GM19372 (cell line): ENCODE measurements around the gene TOR4A.
A peak's percentile ranks its signal among the peaks of the same experiment; 100 is the strongest.

ENCODE experiments used
- ATAC-seq: cut with Tn5 transposase; IDR thresholded peaks from one replicate; pipeline ENCODE4 v1.9.1; 2021; ENCODE audit warnings: mild to moderate bottlenecking, low read depth, moderate library complexity; ENCODE audit not compliant: unreplicated experiment

TOR4A gene

DNA sequence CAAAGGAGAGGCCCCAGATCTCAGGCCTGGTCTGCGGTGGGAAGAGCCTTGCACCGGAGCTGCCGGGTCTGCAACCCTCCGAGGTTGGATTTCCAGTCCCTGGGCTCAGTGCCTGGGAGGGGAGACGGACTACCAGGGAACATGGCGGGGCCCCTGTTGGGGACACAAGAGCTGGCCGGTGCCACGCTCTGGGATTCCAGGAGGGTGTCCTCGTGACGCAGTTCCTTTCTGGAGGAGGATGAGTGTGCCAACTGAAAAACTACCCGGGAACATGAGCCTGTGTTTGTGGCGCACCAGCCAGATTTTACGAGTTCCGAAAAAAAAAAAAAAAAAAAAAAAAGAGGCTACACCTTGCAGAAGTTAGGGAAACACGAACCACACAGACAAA lies 15.6 kb downstream of the TOR4A start:
- ATAC-seq = no peak

DNA sequence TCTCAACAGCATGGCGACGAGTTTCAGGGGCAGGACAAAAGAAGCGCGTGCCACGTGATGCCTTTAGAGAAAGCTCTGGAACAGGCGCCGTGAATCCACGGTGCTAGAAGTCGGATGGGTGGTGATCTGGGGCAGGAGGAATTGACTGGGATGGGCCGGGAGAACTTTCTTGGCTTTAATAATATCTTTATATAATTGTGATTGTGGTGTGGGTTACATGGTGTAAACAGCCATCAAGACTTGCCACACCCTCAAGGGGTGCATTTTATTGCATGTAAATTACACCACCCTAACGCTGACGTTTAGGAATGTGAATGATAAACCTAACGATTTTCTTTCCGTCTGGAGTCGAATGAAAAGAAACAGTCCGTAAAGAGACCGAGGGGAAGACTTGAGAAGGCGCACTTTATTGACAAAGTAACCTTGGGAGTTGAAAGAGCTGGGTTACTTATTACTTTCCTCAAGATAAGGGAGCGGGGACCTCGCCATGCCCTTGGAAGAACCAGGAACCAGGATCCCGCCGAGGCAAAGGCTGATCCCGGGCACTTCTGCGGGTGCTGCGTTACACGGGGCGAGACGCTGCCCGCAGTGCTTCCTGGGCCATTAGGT lies 16.1 kb downstream of the TOR4A start:
- ATAC-seq = no peak

DNA sequence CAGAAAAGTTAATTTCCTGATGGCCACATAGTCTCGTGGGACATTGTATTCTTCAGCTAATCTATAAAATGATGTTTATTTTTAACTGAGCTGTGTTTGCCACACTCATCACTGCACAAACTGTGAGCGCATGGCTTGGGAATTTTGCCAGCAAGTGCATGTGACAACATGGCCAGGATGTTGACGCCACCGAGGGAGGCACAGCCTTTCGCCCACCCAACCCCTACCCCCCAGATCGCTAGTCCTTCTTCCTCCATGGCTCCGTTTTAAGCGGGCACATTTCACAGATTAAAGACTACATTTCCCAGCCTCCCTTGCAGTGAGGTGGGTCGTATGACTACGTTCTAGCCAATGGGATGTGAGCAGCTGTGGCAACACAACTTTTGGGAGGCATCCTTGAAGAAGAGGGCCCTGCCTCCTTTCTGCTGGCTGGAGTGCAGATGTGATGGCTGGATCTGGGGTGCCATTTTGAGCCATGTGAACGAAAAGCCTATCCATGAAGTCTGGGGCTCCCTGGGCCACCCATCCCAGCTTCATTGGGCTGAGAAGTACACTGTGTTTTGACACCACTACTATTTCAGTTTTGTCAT lies 16.7 kb downstream of the TOR4A start:
- no peak for ATAC-seq

DNA sequence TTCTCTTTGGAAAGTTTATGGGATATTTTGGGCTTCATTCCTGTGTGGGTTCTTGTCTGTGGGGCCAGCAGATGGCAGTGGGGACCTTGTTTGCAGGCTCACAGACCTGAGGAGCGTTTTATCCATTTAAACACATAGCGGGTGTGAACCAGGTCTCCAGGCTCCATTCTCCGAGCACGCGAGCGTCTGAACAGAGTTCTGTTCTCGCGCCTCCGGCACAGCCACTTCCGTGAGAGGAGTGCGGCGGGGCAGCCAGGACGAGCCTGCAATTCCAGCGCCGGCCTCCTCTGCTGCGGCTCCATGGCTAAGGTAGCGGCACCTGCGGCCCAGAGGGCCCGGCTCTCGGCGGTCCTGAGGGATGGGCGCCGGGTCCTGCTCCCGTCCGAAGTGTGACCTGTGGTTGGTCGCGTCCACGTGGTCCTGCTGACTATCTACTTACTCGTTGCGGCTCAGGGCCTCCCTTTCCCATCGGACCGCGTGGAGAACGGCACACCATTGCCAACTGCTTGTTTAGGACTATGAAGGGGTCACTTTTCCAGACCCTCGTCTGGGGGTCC lies 17.2 kb downstream of the TOR4A start:
- ATAC-seq = no peak

DNA sequence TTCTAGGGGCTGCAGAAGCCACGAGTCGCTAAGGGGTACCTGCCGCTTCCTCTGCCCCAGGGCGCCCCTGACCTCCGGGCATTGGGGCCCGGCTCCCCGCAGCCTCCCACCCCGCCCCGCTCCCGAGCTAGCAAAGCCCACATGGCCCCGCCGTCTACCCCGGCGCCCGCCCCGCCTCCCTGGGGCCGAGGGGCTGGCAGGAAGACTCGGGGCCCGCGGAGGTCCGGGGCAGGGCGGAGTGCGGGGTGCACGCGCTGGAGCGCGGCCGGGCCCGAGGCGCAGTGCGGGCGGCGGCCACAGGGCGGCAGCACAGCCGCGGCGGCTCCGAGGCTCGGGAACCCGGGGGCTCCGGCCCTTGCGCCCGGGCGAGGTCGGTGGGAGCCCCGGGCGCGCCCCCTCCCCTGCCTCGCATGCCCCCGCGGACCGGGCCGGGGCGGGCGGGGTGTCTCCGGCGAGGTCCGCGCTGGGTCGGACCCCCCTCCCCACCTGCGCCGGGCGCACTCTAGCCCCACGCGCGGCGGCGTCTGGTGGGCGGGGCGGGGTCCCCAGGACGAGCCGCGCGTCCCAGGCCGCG lies 17.8 kb downstream of the TOR4A start:
- no peak for ATAC-seq

DNA sequence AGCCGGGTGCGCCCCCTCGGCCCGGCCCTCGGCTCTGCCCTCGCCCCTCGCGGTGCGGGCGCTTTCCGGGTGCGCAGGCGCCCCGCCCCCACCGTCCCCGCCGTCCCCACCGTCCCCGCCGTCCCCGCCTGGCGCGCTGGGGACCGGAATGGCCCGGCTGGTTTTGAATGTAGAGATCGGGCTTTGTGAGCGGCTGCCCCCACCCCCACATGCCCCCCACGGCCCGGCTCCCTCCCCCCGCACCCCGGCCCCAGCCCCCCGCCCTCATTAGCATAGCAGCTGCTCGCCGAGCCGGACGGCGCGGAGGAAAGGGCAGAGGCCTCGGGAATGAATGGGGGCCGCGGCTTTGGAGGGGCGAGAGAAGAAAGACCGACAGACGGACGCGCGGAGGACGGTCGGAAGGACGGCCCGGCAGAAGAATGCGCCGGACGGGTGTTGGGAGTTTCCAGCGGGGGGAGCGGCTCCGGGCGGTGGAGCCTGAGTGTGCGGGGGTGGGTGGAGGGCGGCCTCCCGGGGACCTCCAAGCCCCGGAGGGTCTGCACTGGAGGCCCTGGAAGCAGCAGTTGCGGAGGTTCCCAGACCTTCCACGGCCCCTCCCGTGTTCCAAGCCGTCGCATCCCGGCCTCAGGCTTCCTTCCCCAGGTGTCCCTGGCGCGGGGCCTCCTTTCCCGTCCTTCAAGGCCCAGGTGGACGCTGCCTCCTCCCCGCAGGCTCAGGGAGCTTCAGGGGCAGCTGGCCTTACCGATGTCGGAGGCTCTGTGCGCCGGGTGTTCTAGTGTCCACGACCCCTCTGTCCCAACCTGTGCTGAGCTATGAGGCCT lies 18.5 kb downstream of the TOR4A start:
- ATAC-seq = no peak

DNA sequence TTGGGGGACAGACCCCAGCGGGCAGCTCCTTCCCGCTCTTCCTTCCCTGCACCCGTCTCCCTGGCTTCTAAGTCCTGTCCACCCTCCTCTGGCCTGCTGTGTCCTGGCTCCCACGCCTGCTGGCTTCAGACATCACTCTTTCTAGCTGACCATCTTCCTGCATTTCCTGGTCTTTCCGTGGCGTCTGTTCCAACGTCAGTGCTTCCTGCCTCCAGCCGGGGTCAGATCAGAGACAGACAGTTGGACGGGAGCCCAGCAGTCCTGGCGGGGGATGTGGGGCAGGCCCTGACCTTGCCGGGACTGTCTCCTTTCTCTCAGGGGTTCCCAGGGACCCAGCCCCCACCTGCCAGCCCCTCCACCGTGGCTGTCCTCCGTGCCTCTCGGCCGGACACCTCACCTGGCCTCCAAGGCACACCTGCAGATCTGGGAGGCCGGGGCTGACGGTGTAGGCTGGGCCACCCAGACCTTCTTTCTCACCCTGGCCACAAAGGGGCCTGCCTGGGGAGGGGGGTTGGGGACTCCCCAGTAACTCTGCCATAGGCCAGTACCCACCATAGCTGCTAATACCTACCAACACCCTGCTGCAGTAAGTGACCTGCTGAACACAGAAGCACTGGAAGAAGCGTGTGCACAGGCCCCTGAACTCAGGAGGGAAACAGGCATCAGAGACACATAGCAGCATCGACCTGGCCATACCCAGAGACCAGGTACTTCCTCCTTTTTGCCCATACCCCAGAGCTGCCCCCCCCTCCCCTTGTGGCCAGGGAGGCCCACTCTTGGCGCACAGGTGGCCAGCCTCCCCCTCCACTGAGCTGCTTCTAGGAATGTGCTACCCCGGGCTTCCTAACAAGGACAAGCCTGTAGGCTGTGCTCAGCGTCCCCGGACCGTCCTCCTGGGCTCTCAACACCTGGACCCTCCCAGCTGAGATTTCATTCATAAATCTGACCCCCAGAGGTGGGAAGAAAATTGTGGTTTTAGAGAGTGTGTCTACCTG lies 19.4 kb downstream of the TOR4A start:
- ATAC-seq = no peak

DNA sequence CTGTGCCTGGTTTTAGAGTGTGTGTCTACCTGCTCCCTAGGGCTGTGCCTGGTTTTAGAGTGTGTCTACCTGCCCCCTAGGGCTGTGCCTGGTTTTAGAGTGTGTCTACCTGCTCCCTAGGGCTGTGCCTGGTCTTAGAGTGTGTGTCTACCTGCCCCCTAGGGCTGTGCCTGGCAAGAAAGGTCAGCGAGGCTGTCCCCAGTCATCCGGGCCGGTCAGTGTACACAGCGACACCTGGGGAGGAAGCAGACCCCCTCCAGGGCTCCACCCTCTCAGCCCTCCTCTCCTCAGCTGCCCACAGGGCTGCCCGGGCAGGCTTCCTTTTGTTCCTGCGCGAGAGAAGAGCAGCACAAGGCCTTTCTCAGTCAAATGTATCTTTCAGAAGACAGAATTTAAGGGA lies 20.4 kb downstream of the TOR4A start:
- no peak for ATAC-seq

DNA sequence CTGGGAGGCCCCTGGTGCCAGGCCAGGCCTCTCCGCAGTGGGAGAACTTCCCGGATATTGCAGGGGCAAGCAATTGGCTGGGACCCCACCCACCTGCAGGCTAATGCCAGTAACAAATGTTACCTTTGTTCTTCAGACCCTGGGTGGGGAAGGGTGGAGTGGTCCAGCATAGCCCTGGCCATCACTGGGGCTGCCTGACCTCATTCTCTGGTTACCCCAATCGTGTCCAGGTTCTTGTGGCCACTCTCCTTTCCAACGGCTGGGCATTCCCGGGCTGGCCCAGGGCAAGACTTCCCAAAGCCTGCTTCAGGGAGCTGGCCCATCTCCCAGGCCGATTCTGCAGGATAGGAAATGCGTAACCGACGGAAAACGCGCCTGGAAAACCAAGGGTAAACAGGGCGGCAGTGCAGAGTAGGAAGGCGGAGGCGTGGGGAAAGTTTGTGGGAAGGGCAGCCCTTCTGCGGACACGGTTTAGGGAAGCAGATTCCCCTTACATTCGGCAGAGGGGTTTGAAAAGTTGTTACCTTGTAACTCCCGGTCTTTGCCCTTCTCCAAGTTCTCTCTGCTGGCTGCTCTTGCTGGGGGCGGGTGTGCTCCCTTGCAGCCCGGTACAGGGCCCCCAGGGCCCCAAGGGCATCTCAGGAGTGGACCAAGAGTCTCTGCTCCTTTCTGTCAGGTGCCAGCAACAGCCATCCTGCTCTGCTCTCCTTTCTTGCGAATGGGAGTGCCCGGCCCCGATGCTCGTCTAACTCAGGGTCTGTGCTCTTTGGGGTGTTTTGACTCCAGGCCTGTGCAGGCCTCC lies 21.1 kb downstream of the TOR4A start:
- no peak for ATAC-seq

DNA sequence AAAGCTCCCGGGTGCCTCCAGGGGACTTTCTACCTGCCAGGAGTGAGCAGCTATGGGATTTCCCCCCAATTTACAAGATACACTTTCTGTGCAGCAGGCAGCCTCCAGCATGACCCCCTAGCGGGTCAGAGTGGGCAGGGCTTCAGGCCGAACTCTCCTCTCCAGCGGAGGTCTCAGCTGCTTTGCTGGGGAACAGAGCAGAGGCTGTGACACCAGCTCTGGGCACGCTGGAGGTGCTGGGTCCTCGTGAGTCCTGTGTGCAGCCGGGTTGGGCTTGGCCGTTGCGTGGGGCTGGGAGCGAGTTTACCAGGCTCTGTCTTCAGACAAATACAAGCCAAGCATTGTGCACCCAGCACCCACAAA lies 21.7 kb downstream of the TOR4A start:
- no peak for ATAC-seq

DNA sequence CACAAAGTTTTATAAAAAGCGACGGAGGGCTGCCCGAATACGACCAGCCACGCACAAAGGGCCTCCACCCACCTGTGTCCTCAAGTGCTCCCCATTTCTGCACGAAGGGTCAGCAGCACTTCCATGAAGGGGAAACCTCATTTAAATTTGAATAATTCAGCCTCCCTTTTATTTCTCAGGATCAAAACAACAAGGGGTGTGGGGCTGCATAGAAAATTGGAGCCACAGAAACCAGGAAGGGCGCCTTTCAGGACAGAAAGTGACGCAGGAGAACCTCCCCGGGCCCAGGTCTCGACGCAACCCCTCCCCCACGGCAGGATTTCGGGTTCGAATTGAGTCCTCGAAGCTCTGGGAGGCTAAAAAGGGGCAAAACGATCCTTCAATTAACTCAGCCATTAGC lies 22.4 kb downstream of the TOR4A start:
- ATAC-seq = no peak

DNA sequence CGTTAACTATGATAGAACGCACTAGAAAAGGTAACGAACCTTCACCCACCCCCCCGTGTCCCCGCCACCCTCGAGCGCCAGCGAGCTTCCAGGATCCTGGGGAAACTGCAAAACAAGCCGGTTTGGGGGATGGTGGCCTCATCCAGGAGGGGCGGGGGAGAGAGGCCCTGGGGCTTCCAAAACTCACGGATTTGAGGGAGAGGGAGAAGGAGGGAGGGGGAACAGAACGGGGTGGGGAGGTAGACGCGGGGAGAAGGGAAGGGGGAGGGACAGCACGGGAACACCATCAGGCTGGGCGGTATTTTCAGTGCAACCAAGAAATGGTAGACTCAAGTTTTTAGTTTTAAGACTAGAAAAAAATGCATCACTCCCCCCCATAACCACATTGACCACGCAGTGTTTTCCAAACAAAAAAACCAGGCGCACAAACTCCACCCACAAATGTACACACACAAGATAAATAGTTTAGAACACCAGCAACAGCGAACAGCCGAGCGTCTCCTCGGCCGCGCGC lies 23.1 kb downstream of the TOR4A start:
- no peak for ATAC-seq

DNA sequence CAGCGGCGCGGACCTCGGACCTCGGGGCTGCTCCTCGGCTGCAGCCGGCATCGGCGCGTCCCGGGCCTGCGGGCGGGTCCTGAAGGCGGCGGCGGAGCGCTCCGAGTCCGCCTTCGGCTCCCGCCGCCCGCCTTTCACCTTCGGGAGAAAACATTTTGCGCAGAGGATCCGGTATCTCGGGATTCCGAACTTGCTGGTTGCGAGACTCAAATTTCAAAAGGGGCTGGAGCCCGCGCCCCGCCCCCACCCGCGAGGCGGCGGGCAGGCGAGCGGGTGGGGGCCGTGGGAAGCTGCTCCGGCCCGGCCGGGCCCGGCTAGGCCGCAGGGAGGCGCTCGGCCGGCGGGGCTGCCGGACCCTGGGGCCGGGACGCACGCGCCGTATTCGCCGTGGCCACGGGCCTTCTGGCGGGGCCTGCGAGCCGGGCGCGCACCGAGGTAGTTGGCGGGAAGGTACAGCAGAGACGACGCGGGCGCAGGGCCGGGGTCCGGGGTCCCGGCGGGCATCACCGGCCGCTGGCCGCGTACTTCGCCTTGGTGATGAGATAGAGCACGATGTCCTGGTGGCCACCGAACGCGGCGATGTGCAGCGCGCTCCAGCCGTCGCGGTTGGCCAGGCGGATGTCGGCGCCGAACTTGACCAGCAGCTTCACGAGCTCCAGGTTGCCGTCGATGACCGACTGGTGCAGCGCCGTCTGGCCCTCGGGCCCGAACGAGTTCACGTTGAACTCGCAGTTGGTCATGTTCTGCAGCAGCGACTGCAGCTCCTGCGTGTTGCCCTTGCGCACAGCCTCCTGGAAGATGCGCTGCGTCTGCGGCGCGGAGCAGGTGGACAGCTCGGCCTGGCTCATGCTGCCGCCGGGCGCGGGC lies 23.8 kb downstream of the TOR4A start:
- no peak for ATAC-seq

DNA sequence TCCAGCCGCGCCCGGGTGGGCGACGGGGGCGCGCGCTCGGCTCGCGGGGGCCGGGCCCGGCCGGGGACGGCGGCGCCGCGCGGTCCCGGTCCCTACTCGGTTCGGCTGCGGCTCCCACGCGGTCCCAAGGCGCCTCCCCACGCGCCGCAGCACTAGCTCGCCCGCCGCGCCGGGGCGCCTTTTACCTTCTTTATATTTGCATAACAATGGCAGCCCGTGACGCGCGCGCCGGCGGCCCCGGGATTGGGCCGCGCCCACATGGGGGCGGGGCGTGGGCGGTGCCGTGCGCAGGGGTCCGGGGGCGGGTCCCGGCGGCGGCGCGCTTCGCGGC lies 24.6 kb downstream of the TOR4A start, which contains the start of gene NRARP:
Gene NRARP (minus strand): TSS at position 154 of the 331 bp plus-strand sequence. CDS start 343 bp downstream, outside the sequence.
- peak; percentile 69 for ATAC-seq

DNA sequence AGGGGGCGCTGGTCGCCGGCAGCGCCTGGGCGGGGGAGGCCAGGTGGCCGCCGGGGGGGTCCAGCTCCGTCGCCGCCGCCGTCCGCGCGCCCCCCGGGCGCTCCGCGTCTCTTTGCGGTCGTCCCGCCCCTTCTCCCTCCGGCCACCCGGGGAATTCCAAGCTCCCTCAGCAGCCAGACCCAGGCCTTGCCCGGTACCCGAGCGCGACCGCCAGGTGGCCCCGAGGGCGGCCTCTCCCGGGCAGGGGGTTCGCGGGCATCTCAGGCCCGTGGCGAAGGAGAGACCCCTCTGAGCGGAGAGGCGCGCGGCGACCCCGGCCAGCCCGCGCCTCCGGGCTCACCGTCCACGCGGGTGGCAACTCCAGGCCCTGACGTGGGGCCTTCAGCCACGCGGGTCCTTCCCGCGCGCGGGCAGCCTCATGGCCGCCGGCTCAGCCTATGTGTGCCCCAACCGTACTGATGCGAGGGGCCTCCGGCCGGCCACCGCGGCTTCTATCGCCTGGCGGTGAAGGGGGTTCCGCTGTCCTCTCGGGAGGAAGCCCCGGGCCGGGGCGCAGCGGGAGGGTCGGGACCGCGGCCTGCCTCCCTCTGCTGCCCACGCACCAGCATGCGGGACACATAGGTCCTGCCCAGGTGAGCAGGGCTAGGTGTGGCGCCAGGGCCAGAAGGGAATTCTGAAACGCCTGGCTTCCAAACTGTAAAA lies 25.1 kb downstream of the TOR4A start:
- ATAC-seq = no peak

DNA sequence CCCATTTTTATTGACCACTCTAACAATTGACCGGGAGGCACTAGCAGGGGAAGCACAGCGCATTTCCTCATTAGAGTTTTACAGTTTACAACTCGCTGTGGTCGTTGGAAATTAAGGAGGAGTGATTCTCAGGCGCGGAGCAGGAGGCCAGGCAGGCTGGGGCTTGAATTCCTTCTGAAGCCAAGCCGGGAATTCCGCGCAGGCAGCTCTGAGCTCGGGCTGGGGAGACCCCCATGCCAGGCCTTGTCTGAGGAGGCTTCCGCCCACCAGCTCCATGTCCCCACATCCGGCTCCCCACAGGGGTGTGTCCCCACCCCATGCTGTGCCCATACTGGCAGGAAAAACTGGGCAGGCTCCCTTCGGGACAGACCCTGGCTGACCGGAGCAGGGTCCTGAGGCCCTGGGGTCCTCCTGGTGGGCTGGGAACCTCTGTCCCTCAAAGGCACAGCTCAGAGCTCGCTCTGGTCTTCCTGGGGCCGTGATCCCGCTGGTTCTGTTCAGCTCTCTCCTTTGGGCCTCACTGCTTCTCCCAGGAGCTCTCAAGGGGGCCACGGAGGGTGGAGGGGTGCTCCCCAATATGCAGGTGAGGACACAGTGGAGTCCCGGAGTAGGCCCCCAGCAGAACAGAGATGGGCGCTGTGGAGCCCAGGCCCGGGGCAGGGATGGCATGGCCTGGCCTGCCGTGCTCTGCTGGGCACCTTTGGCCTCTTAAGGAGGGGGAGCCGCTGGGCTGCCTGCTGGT lies 25.8 kb downstream of the TOR4A start:
- ATAC-seq = no peak

DNA sequence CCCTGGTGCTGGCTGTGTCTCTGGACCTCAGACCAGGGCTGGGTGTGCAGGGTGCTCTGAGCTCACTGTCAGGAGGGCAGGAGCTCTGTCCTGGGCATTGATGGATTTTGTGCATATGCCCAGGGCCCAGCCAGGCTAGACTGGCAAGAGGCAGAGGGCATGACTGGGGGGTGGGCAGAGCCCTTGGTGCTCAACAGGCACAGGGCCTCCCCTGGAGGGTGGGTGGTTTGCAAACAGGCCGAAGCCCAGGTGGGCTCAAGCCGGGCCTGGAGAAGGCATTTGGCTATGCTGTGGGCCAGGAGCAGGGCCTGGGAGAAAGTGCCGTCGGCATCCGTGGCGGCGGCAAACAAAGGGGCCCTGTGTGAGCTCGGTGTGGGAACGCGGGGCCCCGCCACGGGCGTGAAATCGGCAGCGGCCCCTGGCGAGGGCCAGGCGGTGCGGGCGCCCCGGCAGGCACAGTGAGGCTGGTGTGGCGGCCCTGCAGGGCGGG lies 26.4 kb downstream of the TOR4A start:
- ATAC-seq = no peak
